H1 (cell line): ENCODE measurements around the gene SELPLG. TPM values are rescaled to one million over a fixed set of nuclear protein-coding genes. Genes with fewer than 3 reads are reported as not detected.

Source experiments
- CTCF ChIA-PET: fragments of 300-600 bp; sonication (Branson Sonifier 250); formaldehyde crosslinking; loops from one replicate; lab custom pipeline; 2021; ENCODE audit not compliant: partially characterized antibody; lab: Charles Lee
- POLR2A ChIA-PET: fragments of 300-600 bp; sonication (Branson Sonifier 250); formaldehyde crosslinking; loops from one replicate; lab custom pipeline; 2021; ENCODE audit warnings: inconsistent platforms; ENCODE audit not compliant: partially characterized antibody; lab: Charles Lee
- DNase-seq, 2 experiments: peaks; one replicate each; pipeline versions ENCODE4 v3.0.0 to v3.0.0-alpha.2; 2010 to 2022; ENCODE audit warnings: low spot score in 2 of 2, low read depth in 1 of 2, mixed read lengths in 1 of 2
- FAIRE-seq: peaks from 2 replicates; lab custom pipeline; 2011; peaks lifted over from hg19 to GRCh38; lab: Jason Lieb, UNC
- H2AFZ ChIP-seq: 2 replicates; pipeline ENCODE4 v1.8.1; 2012; ENCODE audit warnings: low read length, inconsistent platforms
- H2AK5ac ChIP-seq: 2 replicates; pipeline ENCODE4 v1.6.1; 2013; ENCODE audit warnings: low read depth, low read length
- H2BK120ac ChIP-seq: replicated peaks from 2 replicates; pipeline ENCODE3; 2013; ENCODE audit warnings: low read depth, low read length, inconsistent platforms
- H2BK12ac ChIP-seq: 2 replicates; pipeline ENCODE4 v1.6.1; 2013; ENCODE audit warnings: low read depth, low read length
- H2BK15ac ChIP-seq: 2 replicates; pipeline ENCODE4 v1.6.1; 2013; ENCODE audit warnings: low read length
- H2BK20ac ChIP-seq: 2 replicates; pipeline ENCODE4 v1.6.1; 2013; ENCODE audit warnings: low read length
- H2BK5ac ChIP-seq: 2 replicates; pipeline ENCODE4 v1.6.1; 2013; ENCODE audit warnings: low read depth, low read length
- H3K14ac ChIP-seq: 2 replicates; pipeline ENCODE4 v1.6.1; 2013; ENCODE audit warnings: inconsistent platforms; ENCODE audit not compliant: insufficient read length
- H3K18ac ChIP-seq: 2 replicates; pipeline ENCODE4 v1.6.1; 2013; ENCODE audit warnings: low read length; ENCODE audit errors: extremely low read depth
- H3K23ac ChIP-seq: 2 replicates; pipeline ENCODE4 v1.6.1; 2013; ENCODE audit warnings: inconsistent platforms; ENCODE audit not compliant: insufficient read length
- H3K23me2 ChIP-seq: 2 replicates; pipeline ENCODE4 v1.6.1; 2013; ENCODE audit warnings: low read depth, low read length
- H3K27ac ChIP-seq: 2 replicates; pipeline ENCODE4 v1.6.1; 2011; ENCODE audit warnings: low read depth, low read length, inconsistent platforms
- H3K27me3 ChIP-seq, 4 experiments: replicated peaks in 1 of 4; 1 replicate in 1 of 4; 2 replicates in 3 of 4; pipeline versions ENCODE4 v1.6.1 to v1.8.1; 2011 to 2013; ENCODE audit warnings: low read length in 3 of 4, mild to moderate bottlenecking in 3 of 4, inconsistent platforms in 2 of 4, mixed read lengths in 2 of 4, moderate library complexity in 1 of 4; ENCODE audit not compliant: control insufficient read depth in 3 of 4, insufficient read depth in 3 of 4; ENCODE audit errors: extremely low read depth in 1 of 4
- H3K36me3 ChIP-seq, 4 experiments: 2 replicates each; pipeline versions ENCODE4 v1.6.1 to v1.8.1; 2011 to 2013; ENCODE audit warnings: mild to moderate bottlenecking in 4 of 4, low read length in 3 of 4, moderate library complexity in 2 of 4, control low read depth in 1 of 4, inconsistent platforms in 1 of 4; ENCODE audit not compliant: insufficient read depth in 4 of 4, control insufficient read depth in 2 of 4
- H3K4ac ChIP-seq: replicated peaks from 2 replicates; pipeline ENCODE3; 2013; ENCODE audit warnings: low read length, low read depth, mixed read lengths, inconsistent platforms; ENCODE audit not compliant: insufficient read length
- H3K4me1 ChIP-seq, 4 experiments: replicated peaks in 1 of 4; 1 replicate in 1 of 4; 2 replicates in 3 of 4; pipeline versions ENCODE4 v1.6.1 to v1.8.1; 2011 to 2013; ENCODE audit warnings: low read length in 3 of 4, inconsistent platforms in 2 of 4, mixed read lengths in 1 of 4; ENCODE audit not compliant: insufficient read depth in 4 of 4, control insufficient read depth in 3 of 4
- H3K4me2 ChIP-seq, 2 experiments: 2 replicates each; pipeline versions ENCODE4 v1.6.1 to v1.8.1; 2011 to 2013; ENCODE audit warnings: low read depth in 2 of 2, low read length in 2 of 2, control low read depth in 1 of 2, inconsistent platforms in 1 of 2, mild to moderate bottlenecking in 1 of 2; ENCODE audit not compliant: insufficient read depth in 1 of 2
- H3K4me3 ChIP-seq, 4 experiments: fragments of 200-600, 300-600 bp in 1 of 4; sonication (generic), shearing (Covaris generic), sonication (Bioruptor Twin) in 1 of 4; 2 replicates each; pipeline versions ENCODE4 v1.5.1 to v1.8.1; 2011 to 2016; ENCODE audit warnings: low read length in 4 of 4, low read depth in 3 of 4, control low read depth in 2 of 4, inconsistent platforms in 2 of 4, mild to moderate bottlenecking in 2 of 4, mixed read lengths in 1 of 4, moderate library complexity in 1 of 4; ENCODE audit not compliant: insufficient read depth in 2 of 4; ENCODE audit errors: extremely low read depth in 1 of 4
- H3K56ac ChIP-seq: replicated peaks from 2 replicates; pipeline ENCODE3; 2013; ENCODE audit warnings: low read depth, mild to moderate bottlenecking, mixed read lengths, low read length, inconsistent platforms; ENCODE audit not compliant: insufficient read length
- H3K79me1 ChIP-seq: 2 replicates; pipeline ENCODE4 v1.6.1; 2013; ENCODE audit warnings: low read depth, low read length, control low read depth
- H3K79me2 ChIP-seq, 2 experiments: 2 replicates each; pipeline versions ENCODE4 v1.6.1 to v1.8.1; 2012 to 2013; ENCODE audit warnings: low read length in 2 of 2, mild to moderate bottlenecking in 2 of 2, inconsistent platforms in 1 of 2; ENCODE audit not compliant: insufficient read depth in 2 of 2, control insufficient read depth in 1 of 2
- H3K9ac ChIP-seq, 4 experiments: replicated peaks in 1 of 4; 1 replicate in 1 of 4; 2 replicates in 3 of 4; pipeline versions ENCODE4 v1.6.1 to v1.8.1; 2011 to 2013; ENCODE audit warnings: low read depth in 3 of 4, low read length in 3 of 4, control low read depth in 2 of 4, mild to moderate bottlenecking in 2 of 4, moderate library complexity in 2 of 4, inconsistent platforms in 1 of 4; ENCODE audit errors: extremely low read depth in 1 of 4
- H3K9me3 ChIP-seq, 2 experiments: 2 replicates each; pipeline versions ENCODE4 v1.6.1 to v1.8.1; 2012 to 2013; ENCODE audit warnings: mild to moderate bottlenecking in 2 of 2, moderate library complexity in 2 of 2, control low read depth in 1 of 2, inconsistent platforms in 1 of 2, low read depth in 1 of 2, low read length in 1 of 2, mixed read lengths in 1 of 2; ENCODE audit not compliant: insufficient read depth in 2 of 2
- H4K20me1 ChIP-seq, 2 experiments: replicated peaks in 1 of 2; 2 replicates each; pipeline versions ENCODE3 to v1.8.1; 2011 to 2013; ENCODE audit warnings: inconsistent platforms in 2 of 2, low read length in 2 of 2, mild to moderate bottlenecking in 1 of 2; ENCODE audit not compliant: insufficient read depth in 2 of 2, control insufficient read depth in 1 of 2
- H4K5ac ChIP-seq: 2 replicates; pipeline ENCODE4 v1.6.1; 2013; ENCODE audit warnings: low read length, low read depth, mixed read lengths, inconsistent platforms; ENCODE audit not compliant: insufficient read length
- H4K8ac ChIP-seq: 2 replicates; pipeline ENCODE4 v1.8.0; 2013; ENCODE audit warnings: mild to moderate bottlenecking, moderate library complexity, low read length, inconsistent platforms; ENCODE audit not compliant: insufficient read depth; ENCODE audit errors: extremely low read depth
- H4K91ac ChIP-seq: replicated peaks from 2 replicates; pipeline ENCODE3; 2013; ENCODE audit warnings: low read length, mixed read lengths, inconsistent platforms; ENCODE audit not compliant: insufficient read length
- ATF3 ChIP-seq: IDR thresholded peaks from 2 replicates; pipeline ENCODE4 v1.6.1; 2011; ENCODE audit warnings: low read depth, mild to moderate bottlenecking, low read length; ENCODE audit not compliant: insufficient read depth
- CTBP2 ChIP-seq: IDR thresholded peaks from 2 replicates; pipeline ENCODE4 v1.7.0; 2011; ENCODE audit warnings: borderline replicate concordance, mild to moderate bottlenecking, moderate library complexity, mixed read lengths, low read length; ENCODE audit not compliant: insufficient read depth, insufficient read length
- CTCF ChIP-seq, 3 experiments: IDR thresholded peaks; 1 replicate in 2 of 3; 2 replicates in 1 of 3; pipeline versions ENCODE4 v1.5.1 to v1.6.1; 2011; ENCODE audit warnings: low read length in 3 of 3, mild to moderate bottlenecking in 3 of 3, inconsistent platforms in 2 of 3, low read depth in 1 of 3, moderate library complexity in 1 of 3; ENCODE audit not compliant: insufficient read depth in 1 of 3; ENCODE audit errors: control extremely low read depth in 1 of 3
- E2F6 ChIP-seq: IDR thresholded peaks from 2 replicates; pipeline ENCODE4 v1.6.1; 2012; ENCODE audit warnings: inconsistent platforms
- RXRA ChIP-seq: IDR thresholded peaks from 2 replicates; pipeline ENCODE4 v1.6.1; 2011; ENCODE audit warnings: low read depth, mild to moderate bottlenecking, low read length, moderate library complexity; ENCODE audit not compliant: insufficient read depth
- SIRT6 ChIP-seq: IDR thresholded peaks from one replicate; pipeline ENCODE4 v1.7.1; 2012; ENCODE audit warnings: low read length, inconsistent platforms
- SP2 ChIP-seq: IDR thresholded peaks from 2 replicates; pipeline ENCODE4 v1.6.1; 2012; ENCODE audit warnings: mild to moderate bottlenecking, low read length, inconsistent platforms
- SRF ChIP-seq: IDR thresholded peaks from 2 replicates; pipeline ENCODE4 v1.6.1; 2011; ENCODE audit warnings: mild to moderate bottlenecking, low read depth, low read length, moderate library complexity
- WGBS, 2 experiments: shearing (Covaris generic) in 1 of 2; methylation state at CpG; one replicate each; pipeline versions ENCODE4 v1.1.6 to v1.1.7; 2013 to 2015; ENCODE audit warnings: low lambda C conversion rate in 2 of 2, mixed read lengths in 2 of 2, inconsistent platforms in 1 of 2, low coverage in 1 of 2, missing lambda C conversion rate in 1 of 2; ENCODE audit not compliant: insufficient replicate concordance in 2 of 2, insufficient coverage in 1 of 2, insufficient read length in 1 of 2; ENCODE audit errors: extremely low coverage in 1 of 2, missing lambda C conversion rate in 1 of 2; 5-methylcytosine and 5-hydroxymethylcytosine counted together
- polyA plus RNA-seq, 7 experiments: library from polyadenylated mRNA; depleted of rRNA in 3 of 7; stranded (reverse) in 5 of 7; unstranded in 2 of 7; fragments of >200 nt in 5 of 7; fragments of 200-250 nt in 2 of 7; gene quantifications; 1 replicate in 5 of 7; 2 replicates in 1 of 7; 4 replicates in 1 of 7; pipeline versions ENCODE4 v1.2.1 to v1.2.3, GENCODE V29; 2011 to 2013; ENCODE audit warnings: missing spikeins in 2 of 7, mixed read lengths in 2 of 7
- total RNA-seq: library from RNA; stranded (reverse); fragmentation: NEBNext Ultra II Directional; extraction: Animal tissue kit (Norgen Biotek cat#: 25700); gene quantifications from 2 replicates; pipeline ENCODE4 v1.2.1, GENCODE V29; 2021

The SELPLG gene
- total and polyA plus RNA-seq, 2 of the 8 experiments (the other 6 are each of a cell fraction or from before 2014, with no cell fraction given) = 0.18 TPM; not detected in 1

- Histone ChIP-seq H2AK5ac (no peak overlapping the region), H3K27ac (no peak overlapping the region), H3K4me2 (no peak overlapping the region), H2AFZ (peak overlapping the region; percentile 90; the same call in 1 of the 2 replicates), H3K23ac (no peak overlapping the region), H3K4me3 (no peak overlapping the region), H3K79me1 (no peaks in the 10 kb centered on the region), H3K36me3 (no peaks in the 10 kb centered on the region), H3K4me1 (peaks cover 2 to 9% (median 4%) of the 10 kb centered on the region in 4 experiments; a peak in 4 of 7 replicates), H3K18ac (0 out of 2 replicates have a peak overlapping the region, but pooled peaks have one; percentile 28), H3K56ac (no peak overlapping the region), H2BK5ac (peak overlapping the region; percentile 63; the same call in 1 of the 2 replicates), H3K14ac (no peak overlapping the region), H4K91ac (peak overlapping the region; percentile 91), H3K4ac (no peak overlapping the region), H3K27me3 (no peaks in the 10 kb centered on the region), H3K9ac (no peak overlapping the region), H2BK120ac (no peak overlapping the region), H4K8ac (no peak overlapping the region), H2BK12ac (peak overlapping the region; percentile 60; the same call in 1 of the 2 replicates), H2BK15ac (peak overlapping the region; percentile 97; the same call in 1 of the 2 replicates), H3K79me2 (no peaks in the 10 kb centered on the region), H3K9me3 (no peaks in the 10 kb centered on the region; a peak in 2 of 4 replicates), H3K23me2 (no peaks in the 10 kb centered on the region), H2BK20ac (no peak overlapping the region), H4K20me1 (no peaks in the 10 kb centered on the region), H4K5ac (no peak overlapping the region)
- ChIA-PET POLR2A (interaction anchor here (1.1 to 1.6 kb wide), 5 partner anchors 15 to 63 kb away, joined by 3 to 9 read pairs (median 5); no protein-coding TSS in a partner anchor), CTCF (interaction anchor here (0.6 to 22.5 kb wide), 7 partner anchors 14 to 514 kb away, joined by 4 to 523 read pairs (median 4); partner anchors contain the start of genes ISCU, SART3 and SELPLG)
- DNase-seq (no peak), FAIRE-seq (no peak)
- WGBS, 2 experiments = 96% methylated on average over 14 of the region's 14 CpGs; no CpG with 5 or more reads in 1 of the 2 experiments
- TF ChIP-seq RXRA (no peak), SIRT6 (no peak), ATF3 (no peak), E2F6 (no peak), CTBP2 (no peak), CTCF (IDR thresholded peaks at IDR 0.05; ENCODE audit: control extremely low read depth in 1 of 3, insufficient read depth in 1 of 3, low read depth in 1 of 3, low read length in 3 of 3) (no peak), SP2 (no peak), SRF (no peak)
Observed at GRCh38 chr12:108622921-108623514, 10.7 kb downstream of the SELPLG start.
